HG02973 (cell line): Measurements from ENCODE around the gene BLOC1S5.
"Not testable (repeated sequence)": the region's sequence is repeated elsewhere in the genome, so short reads cannot be mapped to it uniquely, and the experiment has no call there.

ENCODE experiments used
- ATAC-seq: cut with Tn5 transposase; IDR thresholded peaks from one replicate; pipeline ENCODE4 v1.9.1; 2021; ENCODE audit warnings: moderate library complexity; ENCODE audit not compliant: unreplicated experiment

Gene BLOC1S5

GRCh38 chr6:8047541-8048292 is 16.5 kb downstream of the BLOC1S5 start:
- ATAC-seq, result no peak

GRCh38 chr6:8045769-8046168 is 18.4 kb downstream of the BLOC1S5 start:
- ATAC-seq, result not testable (repeated sequence)

- ATAC-seq, result no peak
These were observed 21.0 kb downstream of the BLOC1S5 start for GRCh38 chr6:8043221-8043620.

GRCh38 chr6:8041913-8042583 is 22.1 kb downstream of the BLOC1S5 start:
- no peak for ATAC-seq

GRCh38 chr6:8034107-8034506 is 30.1 kb downstream of the BLOC1S5 start:
- ATAC-seq, result not testable (repeated sequence)

GRCh38 chr6:8030920-8031319 is 33.3 kb downstream of the BLOC1S5 start:
- no peak for ATAC-seq

GRCh38 chr6:8029243-8029870 is 34.8 kb downstream of the BLOC1S5 start:
- no peak for ATAC-seq

- ATAC-seq, result no peak
These were observed 36.1 kb downstream of the BLOC1S5 start for GRCh38 chr6:8027965-8028651.

GRCh38 chr6:8026800-8027199 is 37.4 kb downstream of the BLOC1S5 start:
- no peak for ATAC-seq

GRCh38 chr6:8025191-8025590 is 39.0 kb downstream of the BLOC1S5 start:
- no peak for ATAC-seq

- no peak for ATAC-seq
These were observed 40.6 kb downstream of the BLOC1S5 start for GRCh38 chr6:8023638-8024037.

GRCh38 chr6:8020083-8020482 is 44.1 kb downstream of the BLOC1S5 start:
- no peak for ATAC-seq

- ATAC-seq, result no peak
These were observed 46.5 kb downstream of the BLOC1S5 start for GRCh38 chr6:8017705-8018104.

GRCh38 chr6:8017276-8017701 is 46.9 kb downstream of the BLOC1S5 start:
- ATAC-seq, result peak; percentile 66

GRCh38 chr6:8014947-8015346 is 49.2 kb downstream of the BLOC1S5 start:
- no peak for ATAC-seq

- no peak for ATAC-seq
These were observed 50.4 kb downstream of the BLOC1S5 start for GRCh38 chr6:8013763-8014162.

GRCh38 chr6:8006208-8006607 is 58.0 kb downstream of the BLOC1S5 start:
- no peak for ATAC-seq

GRCh38 chr6:8005136-8005535 is 59.1 kb downstream of the BLOC1S5 start:
- ATAC-seq, result no peak

- no peak for ATAC-seq
These were observed 63.6 kb downstream of the BLOC1S5 start for GRCh38 chr6:8000636-8001035.

- ATAC-seq, result no peak
These were observed 64.0 kb downstream of the BLOC1S5 start for GRCh38 chr6:8000188-8000596.

GRCh38 chr6:7999201-7999600 is 65.0 kb downstream of the BLOC1S5 start:
- ATAC-seq, result no peak
